NCI-H526 treated with DMSO at 0.1 percent for 48 hours (cell line): ENCODE data around the gene MCRIP1.

ENCODE experiments used
- DNase-seq: peaks from one replicate; lab custom pipeline; 2025; lab: John Stamatoyannopoulos, UW

The MCRIP1 gene, protein sequence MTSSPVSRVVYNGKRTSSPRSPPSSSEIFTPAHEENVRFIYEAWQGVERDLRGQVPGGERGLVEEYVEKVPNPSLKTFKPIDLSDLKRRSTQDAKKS

DNA sequence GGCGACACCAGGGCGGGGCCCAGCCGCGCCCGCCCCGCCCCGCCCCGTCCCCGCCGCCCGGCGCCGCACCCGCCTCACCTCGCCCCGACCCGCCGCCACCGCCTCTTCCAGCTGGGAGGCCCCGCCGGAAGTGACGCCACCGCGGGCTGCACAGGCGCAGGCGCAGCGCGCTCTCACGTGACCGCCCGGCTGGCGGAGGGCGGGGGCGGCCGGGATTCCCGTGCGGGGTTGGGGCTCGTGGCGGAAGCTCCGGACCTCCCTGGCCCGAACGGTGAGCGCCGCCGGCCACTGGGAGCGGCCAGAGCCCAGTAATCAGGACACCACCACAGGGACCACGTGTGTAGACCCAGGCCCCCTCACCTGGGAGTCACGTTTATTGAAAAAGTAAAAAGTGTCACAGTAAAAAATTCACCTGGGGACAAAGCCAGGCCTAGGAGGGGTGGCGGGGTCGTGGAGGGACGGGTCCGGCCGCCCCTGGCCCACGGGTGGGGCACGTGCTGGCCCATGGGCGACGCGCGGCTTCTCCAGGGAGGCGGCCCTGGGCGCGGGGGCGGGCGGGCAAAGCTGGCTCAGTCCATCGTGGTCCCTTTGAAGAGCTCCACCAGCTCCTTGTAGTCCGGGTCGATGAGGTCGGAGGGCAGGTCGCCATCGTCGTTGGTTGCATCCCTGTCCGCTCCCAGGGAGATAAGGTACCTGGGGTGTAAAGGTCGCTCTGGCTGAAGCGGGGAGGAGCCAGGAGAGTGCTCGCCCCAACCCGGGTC, at the start of gene MCRIP1:
MCRIP1 (minus strand) TSS at position 132 of the 761 bp plus-strand sequence. CDS start 8,785 bp downstream, outside the sequence.
- peak; percentile 86 for DNase-seq

DNA sequence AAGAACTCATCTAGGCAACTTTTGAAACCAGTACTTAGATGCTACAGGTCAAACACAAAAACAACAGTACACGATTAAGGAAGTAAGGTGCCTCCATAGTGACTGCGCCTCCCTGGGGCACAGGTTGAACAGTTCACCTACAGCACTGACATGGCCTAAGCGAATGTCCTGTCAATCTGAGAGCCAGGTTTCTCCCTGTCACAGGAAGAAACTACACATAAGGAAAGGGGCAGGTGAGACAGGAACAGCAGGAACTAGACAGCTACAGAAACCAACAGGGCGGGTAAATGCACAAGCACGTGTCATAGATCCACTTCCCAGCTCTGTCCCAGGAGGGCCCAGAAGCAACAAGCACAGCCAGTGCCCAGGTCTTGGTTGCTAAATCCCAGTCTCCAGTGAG, 46.0 kb upstream of the MCRIP1 start:
- no peak for DNase-seq

DNA sequence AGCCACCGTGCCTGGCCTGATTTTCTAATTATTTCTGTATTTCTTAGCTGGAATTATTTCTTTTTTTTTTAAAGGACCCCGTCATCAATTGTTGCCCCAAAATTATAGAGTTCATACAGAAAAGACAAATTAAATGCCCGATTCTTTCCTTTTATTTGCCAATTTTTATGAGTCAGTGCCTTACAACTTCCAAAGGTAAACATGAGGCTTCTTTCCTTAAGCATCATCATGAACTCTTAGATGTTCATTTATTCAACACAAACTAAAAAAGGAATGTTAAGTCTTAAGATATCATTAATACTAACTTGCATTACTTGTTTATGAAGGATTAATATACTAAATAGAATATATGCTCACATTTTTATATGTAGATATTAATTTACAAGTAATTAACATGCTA, 45.2 kb upstream of the MCRIP1 start:
- DNase-seq: no peak

DNA sequence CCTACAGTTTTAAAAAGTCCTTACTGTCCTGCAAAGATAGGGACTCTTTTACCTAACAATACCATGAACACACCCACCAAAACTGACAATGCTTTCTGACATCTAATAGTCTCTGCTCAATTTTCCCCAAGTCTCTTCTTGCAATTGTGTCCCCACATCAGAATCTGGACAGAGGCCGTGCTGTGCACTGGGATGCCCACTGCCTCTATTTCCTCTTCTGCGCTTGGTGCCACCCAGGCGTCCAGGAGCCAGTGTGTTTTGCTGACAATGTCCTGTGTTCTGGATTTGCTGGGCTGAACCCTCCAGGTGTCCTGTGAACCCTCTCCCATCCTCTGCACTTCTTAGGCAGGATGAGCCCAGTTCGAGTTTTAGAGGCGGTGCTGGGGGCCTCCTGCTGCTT, 44.5 kb upstream of the MCRIP1 start:
- DNase-seq: no peak

DNA sequence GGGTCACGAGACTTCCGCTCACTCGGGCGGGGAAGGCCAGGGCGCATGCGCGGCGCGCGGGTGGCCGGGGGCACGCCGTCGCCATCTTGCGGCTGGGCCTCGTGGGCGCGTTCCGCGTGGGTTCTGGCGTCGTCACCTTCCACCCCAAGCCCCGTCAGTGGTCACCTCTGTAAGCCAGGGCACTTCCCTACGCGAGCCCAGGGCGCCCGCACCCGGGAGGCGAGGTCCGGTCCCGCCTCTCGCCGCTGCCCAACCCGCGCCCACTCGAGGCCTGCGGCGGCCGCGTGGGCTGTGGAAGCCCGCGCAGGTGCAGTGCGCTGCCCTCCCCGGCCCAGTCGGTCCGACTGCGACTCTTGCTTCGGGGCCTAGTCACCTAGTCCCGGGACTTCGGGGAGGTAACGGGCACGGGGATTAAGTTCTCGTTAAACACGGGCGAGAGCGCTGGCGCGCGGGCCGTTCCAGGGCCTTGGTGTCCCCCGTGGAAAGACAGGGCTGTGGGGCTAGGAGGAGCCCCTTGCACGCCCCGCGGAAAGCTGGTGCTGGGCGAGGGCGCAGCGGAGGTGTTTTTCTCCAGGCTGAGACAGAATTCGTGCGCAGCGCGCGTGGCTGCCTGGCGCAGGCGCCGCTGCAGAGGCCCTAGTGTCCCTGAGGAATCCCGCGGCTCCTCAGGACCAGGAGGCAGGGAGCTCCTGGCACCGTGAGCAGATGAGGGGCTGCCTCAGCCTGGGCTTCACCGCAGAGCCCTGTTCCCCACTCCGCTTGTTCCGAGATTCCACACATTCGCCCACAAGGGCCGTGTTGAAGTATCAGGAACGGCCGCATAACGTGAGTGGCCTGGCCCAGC, 38.5 kb upstream of the MCRIP1 start:
- DNase-seq: peak; percentile 67

- no peak for DNase-seq
These were observed 37.9 kb upstream of the MCRIP1 start, which contains the start of gene ARHGDIA for GRCh38 chr17:81870981-81871386. ARHGDIA (minus strand) TSS chr17:81871337; CDS start chr17:81869930, 1,407 bp downstream.

DNA sequence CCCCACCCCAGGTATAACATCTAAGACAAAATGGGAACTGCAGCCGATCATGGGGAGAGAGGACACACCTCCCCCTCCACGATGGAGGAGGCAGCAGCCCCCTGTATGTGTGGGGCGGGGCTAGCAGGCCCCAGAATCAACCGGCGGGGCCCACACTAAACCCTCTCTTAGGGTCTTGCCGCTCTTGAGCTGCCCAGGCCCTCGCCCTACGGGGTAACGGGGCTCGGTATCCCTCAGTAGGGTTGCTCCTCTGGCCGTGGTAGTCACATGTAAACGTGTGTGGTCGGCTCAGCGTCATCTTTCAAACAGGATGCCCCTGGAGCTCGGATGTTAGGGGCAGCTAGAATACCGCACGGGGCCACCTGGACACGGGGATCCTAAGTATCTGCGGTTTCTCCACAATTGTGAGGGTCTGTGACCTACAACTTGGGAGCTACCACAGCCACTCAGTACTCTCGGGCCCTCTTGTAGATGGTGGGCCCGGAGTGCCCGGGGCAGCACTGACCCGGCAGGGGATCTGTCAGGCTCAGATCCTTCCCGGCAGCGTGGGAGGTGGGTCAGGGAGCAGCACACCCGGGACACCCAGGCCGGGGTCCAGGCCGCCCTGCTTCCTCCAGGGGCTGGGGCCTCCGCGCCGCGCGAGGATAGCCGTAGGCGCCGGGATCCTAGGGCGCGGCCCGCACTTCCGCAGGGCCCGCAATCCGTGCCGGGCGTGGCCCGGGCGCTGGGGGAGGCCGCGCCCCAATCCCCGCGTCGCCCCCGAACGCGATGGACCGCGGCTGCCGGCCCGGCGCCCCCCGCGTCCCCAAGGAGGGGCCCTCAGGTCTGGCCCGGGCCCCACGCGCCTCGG, 37.3 kb upstream of the MCRIP1 start:
- no peak for DNase-seq

DNA sequence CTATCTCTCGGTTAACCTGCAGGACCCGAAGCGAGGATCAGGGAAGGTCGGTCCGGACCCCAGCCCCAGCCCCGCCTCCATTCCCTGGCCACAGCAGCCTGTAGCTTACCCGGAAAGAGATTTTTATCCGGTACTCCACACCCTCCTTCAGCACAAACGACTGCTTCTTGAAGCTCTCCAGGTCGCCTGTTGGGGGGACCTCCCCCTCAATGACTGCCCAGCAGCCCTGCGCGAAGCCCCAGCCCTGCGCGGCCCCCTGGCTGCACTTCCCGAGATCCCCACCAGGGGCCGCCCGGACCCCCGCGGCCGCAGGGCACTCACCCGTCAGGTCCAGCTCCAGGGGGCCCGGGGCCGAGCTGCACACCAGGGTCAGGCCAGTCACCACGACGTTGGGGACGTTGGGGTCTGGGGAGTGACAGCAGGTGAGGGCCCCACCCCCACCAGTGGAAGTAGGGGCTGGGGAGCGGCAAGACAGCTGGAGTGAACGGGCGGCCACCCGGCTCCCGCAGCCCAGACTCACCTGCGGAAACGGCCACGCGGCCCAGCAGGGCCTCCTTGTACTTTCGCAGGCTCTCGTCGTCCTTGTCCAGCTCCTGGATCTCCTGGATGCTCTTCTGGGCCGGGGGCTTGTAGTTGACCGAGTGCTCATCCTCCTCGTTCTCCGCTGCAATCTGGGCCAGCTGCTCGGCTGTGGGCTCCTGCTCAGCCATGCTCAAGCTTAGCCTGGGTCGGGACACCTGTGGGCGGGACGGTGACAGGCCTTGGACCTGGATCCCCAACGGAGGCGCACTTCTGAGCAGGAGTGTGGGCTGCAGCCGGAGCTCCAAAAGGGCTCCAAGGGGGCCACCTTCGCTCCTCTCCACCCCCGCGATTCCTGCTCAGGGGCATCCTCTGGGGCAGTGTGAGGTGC, 36.4 kb upstream of the MCRIP1 start:
- peak; percentile 53 for DNase-seq

DNA sequence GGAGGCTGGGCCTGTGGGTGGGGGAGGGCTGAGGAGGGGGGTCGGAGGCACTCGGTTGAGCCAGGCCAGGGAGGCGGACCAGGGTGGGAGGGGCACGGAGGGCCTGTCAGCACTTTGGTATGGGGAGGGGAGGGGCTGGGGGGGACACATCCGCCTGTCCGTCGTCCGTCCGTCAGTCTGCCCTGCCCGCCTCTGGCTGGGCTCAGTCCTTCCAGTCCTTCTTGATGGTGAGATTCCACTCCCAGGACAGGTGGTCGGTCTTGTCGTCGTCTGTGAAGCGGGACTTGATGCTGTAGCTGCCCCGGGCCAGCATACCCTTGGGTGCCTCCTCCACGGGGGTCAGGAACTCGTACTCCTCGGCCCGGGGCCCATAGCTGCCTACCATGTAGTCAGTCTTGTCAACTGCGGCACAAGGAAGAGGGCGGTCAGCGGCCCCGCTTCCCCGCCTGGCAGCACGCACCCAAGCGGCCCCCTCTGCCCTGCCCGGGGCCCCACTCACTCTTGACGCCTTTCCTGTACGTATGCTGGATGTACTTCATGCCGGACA, 35.7 kb upstream of the MCRIP1 start:
- DNase-seq: no peak

GRCh38 chr17:81867991-81868673, 35.0 kb upstream of the MCRIP1 start:
- no peak for DNase-seq

DNA sequence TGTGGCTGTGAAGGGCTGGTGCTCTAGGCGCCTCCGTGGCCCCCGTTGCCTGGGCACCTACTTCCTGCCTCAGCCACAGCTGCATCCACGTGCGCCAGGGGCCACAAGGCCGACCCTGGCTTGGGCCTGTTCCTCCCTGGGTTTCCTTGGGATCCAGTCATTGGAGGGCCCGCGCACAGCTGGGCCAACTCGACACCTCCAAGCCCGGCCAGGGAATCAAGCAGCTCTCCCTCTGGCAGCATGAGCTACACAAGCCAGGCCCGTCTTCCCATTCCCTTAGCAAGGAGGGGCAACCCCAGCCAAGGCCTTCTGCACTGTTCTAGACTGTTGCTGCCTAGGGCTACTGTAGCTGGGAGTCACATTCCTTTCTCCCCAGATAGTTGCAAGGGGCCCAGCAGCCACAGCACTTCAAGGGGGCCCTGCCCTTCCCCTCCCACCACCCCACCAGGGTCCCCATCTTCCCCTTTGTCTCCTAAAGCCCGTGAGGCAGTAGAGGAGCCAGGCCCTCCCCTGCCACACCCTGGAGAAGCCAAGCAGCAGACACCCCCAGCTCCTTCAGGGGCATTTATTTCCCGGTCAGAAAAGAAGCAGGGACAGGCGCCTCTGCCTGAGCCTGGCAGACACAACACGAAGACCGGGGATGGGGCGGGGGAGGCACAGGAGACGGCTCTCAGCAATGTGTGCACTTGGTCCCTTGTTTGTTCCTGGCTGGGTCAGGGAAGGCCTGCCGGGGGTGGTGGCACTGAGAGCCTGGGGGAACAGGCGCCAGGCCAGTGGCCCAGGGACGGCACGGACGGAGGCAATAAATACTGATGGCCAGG, 34.3 kb upstream of the MCRIP1 start:
- peak; percentile 8 for DNase-seq

- DNase-seq: no peak
These were observed 33.5 kb upstream of the MCRIP1 start for GRCh38 chr17:81866440-81867169.

DNA sequence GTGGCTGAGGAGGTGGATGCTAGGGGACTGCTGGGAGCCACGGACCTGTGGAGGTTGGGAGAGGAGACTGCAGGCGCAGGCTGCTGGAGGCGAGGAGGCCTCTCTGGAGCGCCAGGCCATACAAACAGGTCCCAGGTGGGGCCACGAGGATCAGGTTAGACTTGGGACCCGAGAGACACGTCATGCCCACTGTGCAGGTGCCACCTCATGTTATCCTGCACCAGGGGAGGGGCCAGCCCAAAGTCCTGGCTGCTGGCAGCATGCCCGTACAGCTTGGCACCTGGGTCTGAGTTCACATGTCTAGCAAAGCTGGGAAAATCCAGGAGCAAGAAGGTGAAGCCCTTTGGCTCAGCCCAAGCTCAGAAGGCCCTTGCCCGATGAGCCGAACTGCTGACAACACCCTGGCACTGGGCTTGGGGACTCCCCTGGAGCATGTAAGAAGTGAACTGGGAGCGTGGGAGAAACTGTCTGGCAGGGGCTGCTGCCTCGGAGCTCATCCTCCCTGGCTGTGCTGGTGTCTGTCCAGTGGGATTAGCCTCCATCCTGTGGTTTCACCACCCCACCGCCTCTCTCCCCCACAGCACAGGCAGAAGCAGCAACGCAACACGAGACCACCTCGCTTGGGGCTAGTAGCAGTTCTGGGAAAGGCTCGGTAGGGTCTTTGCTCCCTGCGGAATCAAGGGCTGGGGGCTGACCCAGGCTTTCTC, 32.8 kb upstream of the MCRIP1 start:
- DNase-seq: no peak

GRCh38 chr17:81865358-81865732, 32.3 kb upstream of the MCRIP1 start:
- no peak for DNase-seq

DNA sequence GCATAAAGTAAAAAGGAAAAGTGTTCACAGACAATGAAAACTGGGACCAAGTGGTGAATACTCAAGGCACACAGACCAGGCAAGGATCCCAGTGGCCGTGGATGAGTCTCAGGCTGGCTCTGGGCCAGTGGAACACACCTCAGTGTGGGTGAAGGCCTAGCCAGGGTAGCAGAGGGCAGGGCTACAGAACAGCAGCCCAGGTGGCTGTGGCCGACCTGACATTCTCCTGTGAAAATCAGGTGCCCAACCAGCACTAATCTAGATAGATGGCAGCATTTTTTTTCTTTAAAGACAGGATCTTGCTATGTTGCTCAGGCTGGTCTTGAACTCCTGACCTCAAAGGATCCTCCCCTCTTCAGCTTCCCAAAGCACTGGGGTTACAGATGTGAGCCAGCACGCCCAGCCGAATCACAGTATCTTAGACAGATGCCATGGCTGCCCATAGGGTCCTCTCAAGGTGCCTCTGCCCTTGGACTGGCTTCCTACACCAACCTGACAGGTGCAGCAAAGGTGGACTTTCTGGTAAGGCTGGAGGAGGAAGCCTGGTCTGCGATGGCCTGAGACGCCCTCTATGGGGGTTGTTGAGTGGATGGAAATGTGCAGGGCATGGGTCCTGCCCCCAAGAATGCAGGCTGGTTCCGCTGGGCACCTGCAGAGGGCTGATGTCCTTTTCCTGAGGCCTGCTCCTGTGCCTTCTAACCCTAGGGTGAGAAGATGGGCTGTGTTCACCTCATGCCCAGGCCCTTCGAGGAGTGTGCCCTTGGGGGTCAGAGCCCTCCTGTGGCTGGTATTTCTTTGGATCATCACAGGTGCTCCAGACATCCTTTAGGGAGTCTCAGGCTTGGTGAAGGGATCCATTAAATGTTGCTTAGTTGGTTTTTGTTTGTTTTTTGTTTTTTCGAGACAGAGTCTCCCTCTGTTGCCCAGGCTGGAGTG, 31.0 kb upstream of the MCRIP1 start:
- DNase-seq: no peak

DNA sequence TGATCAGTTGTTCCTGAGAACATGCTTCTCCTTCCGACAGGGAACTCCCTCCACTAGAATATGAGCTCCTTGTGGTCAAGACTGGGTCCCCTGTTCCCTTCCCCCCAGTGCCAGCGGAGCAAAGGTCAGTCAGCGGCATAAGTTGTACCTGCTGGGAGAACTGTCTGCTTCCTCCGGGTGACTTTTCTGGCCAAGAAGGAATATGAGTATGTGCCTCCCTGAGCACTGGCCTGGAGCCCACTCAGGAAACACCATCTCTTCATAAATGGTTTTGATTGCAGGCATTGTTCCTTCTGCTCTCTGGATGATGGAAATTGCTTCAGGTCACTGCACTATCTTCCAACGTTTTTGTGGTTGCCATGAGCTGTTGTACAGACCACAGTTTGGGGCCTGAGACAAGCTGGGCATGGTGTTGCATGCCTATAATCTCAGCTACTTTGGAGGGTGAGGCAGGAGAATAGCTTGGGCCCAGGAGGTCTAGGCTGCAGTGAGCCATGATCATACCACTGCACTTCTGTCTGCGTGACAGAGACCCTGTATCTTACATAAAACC, 30.1 kb upstream of the MCRIP1 start:
- DNase-seq: no peak
